MM.1S (cell line): ENCODE measurements around the gene PIR.

Experiments used
- DNase-seq: peaks from one replicate; pipeline ENCODE4 v3.0.0-alpha.2; 2015
- H2AFZ ChIP-seq: fragments of 300-600 bp; sonication (generic); 2 replicates; pipeline ENCODE4 v1.6.0; 2016; ENCODE audit warnings: antibody characterized with exemption, low read length
- H3F3A ChIP-seq: fragments of 300-600 bp; sonication (generic); 2 replicates; pipeline ENCODE4 v1.6.1; 2016; ENCODE audit warnings: mild to moderate bottlenecking, antibody characterized with exemption, low read length, moderate library complexity, mixed read lengths; ENCODE audit not compliant: insufficient read depth
- H3K27ac ChIP-seq: fragments of 300-600 bp; sonication (generic); 2 replicates; pipeline ENCODE4 v1.5.1; 2016; ENCODE audit warnings: mild to moderate bottlenecking, low read length
- H3K27me3 ChIP-seq: fragments of 300-600 bp; sonication (generic); replicated peaks from 2 replicates; pipeline ENCODE4 v1.6.0; 2016; ENCODE audit warnings: low read length; ENCODE audit not compliant: insufficient read depth
- H3K36me3 ChIP-seq: fragments of 300-600 bp; sonication (generic); replicated peaks from 2 replicates; pipeline ENCODE4 v1.6.1; 2016; ENCODE audit warnings: mild to moderate bottlenecking, low read length, mixed read lengths; ENCODE audit not compliant: insufficient read depth
- H3K4me1 ChIP-seq: fragments of 300-600 bp; sonication (generic); 2 replicates; pipeline ENCODE4 v1.6.1; 2016; ENCODE audit warnings: low read length, mixed read lengths
- H3K4me2 ChIP-seq: fragments of 300-600 bp; sonication (generic); 2 replicates; pipeline ENCODE4 v1.6.0; 2016; ENCODE audit warnings: low read depth, low read length
- H3K4me3 ChIP-seq: fragments of 300-600 bp; sonication (generic); 2 replicates; pipeline ENCODE4 v1.5.1; 2016; ENCODE audit warnings: low read length, mixed read lengths
- H3K79me2 ChIP-seq: fragments of 300-600 bp; sonication (generic); 2 replicates; pipeline ENCODE4 v1.6.1; 2016; ENCODE audit warnings: mixed run types, low read length, mixed read lengths
- H3K9ac ChIP-seq: fragments of 300-600 bp; sonication (generic); 2 replicates; pipeline ENCODE4 v1.6.1; 2016; ENCODE audit warnings: low read length, mixed read lengths
- H3K9me2 ChIP-seq: fragments of 300-600 bp; sonication (generic); replicated peaks from 2 replicates; pipeline ENCODE4 v1.6.1; 2016; ENCODE audit warnings: mild to moderate bottlenecking, low read length, mixed read lengths; ENCODE audit not compliant: insufficient read depth
- H3K9me3 ChIP-seq: fragments of 300-600 bp; sonication (generic); replicated peaks from 2 replicates; pipeline ENCODE4 v1.6.1; 2016; ENCODE audit warnings: mild to moderate bottlenecking, low read length, mixed read lengths; ENCODE audit not compliant: insufficient read depth
- H4K20me1 ChIP-seq: fragments of 300-600 bp; sonication (generic); 2 replicates; pipeline ENCODE4 v1.6.1; 2016; ENCODE audit warnings: mild to moderate bottlenecking, low read length, moderate library complexity, mixed read lengths; ENCODE audit not compliant: insufficient read depth
- CTCF ChIP-seq: fragments of 300-600 bp; sonication (generic); IDR thresholded peaks from 2 replicates; pipeline ENCODE4 v1.5.1; 2016; ENCODE audit warnings: antibody characterized with exemption, low read length, mixed read lengths
- EZH2 ChIP-seq: fragments of 300-600 bp; sonication (generic); optimal IDR thresholded peaks from 2 replicates; pipeline ENCODE3; 2017; ENCODE audit warnings: low read depth, mild to moderate bottlenecking, antibody characterized with exemption, low read length, mixed read lengths
- EZH2phosphoT487 ChIP-seq: fragments of 300-600 bp; sonication (generic); IDR thresholded peaks from 2 replicates; pipeline ENCODE4 v1.6.1; 2018; ENCODE audit warnings: antibody characterized with exemption, low read length

The PIR gene

GRCh38 chrX:15512401-15512965, 19.4 kb upstream of the PIR start:
- DNase-seq: no peak
- Histone ChIP-seq H4K20me1 (no peaks in the 10 kb centered on the region), H3K9ac (no peak overlapping the region), H3K27ac (no peak overlapping the region), H3K9me3 (no peaks in the 10 kb centered on the region), H3K4me1 (no peaks in the 10 kb centered on the region), H3K27me3 (no peaks in the 10 kb centered on the region), H2AFZ (no peak overlapping the region), H3K9me2 (no peaks in the 10 kb centered on the region), H3F3A (no peaks in the 10 kb centered on the region), H3K36me3 (no peaks in the 10 kb centered on the region), H3K4me2 (no peak overlapping the region), H3K79me2 (no peaks in the 10 kb centered on the region), H3K4me3 (no peak overlapping the region)
- TF ChIP-seq EZH2phosphoT487 (no peak), EZH2 (no peak), CTCF (no peak)

- no peaks in the 10 kb centered on the region for H3K36me3 ChIP-seq
- no peak overlapping the region for H3K27ac ChIP-seq
- no peaks in the 10 kb centered on the region for H3K9me3 ChIP-seq
- no peak overlapping the region for H3K4me3 ChIP-seq
- no peak overlapping the region for H2AFZ ChIP-seq
- H3F3A ChIP-seq: no peaks in the 10 kb centered on the region
- H3K9ac ChIP-seq: no peak overlapping the region
- TF ChIP-seq EZH2phosphoT487 (no peak), CTCF (no peak), EZH2 (no peak)
- H3K4me2 ChIP-seq: no peak overlapping the region
- no peak for DNase-seq
- no peaks in the 10 kb centered on the region for H3K79me2 ChIP-seq
- no peaks in the 10 kb centered on the region for H3K27me3 ChIP-seq
- H3K4me1 ChIP-seq: no peaks in the 10 kb centered on the region
- no peaks in the 10 kb centered on the region for H3K9me2 ChIP-seq
- no peaks in the 10 kb centered on the region for H4K20me1 ChIP-seq
These were observed 18.4 kb upstream of the PIR start for GRCh38 chrX:15511563-15511962.

- Histone ChIP-seq H4K20me1 (no peaks in the 10 kb centered on the region), H3K9ac (no peak overlapping the region), H3K27ac (no peak overlapping the region), H3K9me2 (no peaks in the 10 kb centered on the region), H3F3A (no peaks in the 10 kb centered on the region), H3K9me3 (no peaks in the 10 kb centered on the region), H2AFZ (no peak overlapping the region), H3K4me3 (no peak overlapping the region), H3K4me1 (no peaks in the 10 kb centered on the region), H3K79me2 (no peaks in the 10 kb centered on the region), H3K27me3 (no peaks in the 10 kb centered on the region), H3K36me3 (no peaks in the 10 kb centered on the region), H3K4me2 (no peak overlapping the region)
- DNase-seq: no peak
- no peak for TF ChIP-seq CTCF
These were observed 16.7 kb upstream of the PIR start for GRCh38 chrX:15509845-15510244.
